ENCODE data around the gene SYNE1. TPM values are rescaled to one million over a fixed set of nuclear protein-coding genes. Genes with fewer than 3 reads are reported as not detected.
A peak's percentile ranks its signal among the peaks of the same experiment; 100 is the strongest.
"Not testable (repeated sequence)": the region's sequence is repeated elsewhere in the genome, so short reads cannot be mapped to it uniquely, and the experiment has no call there.

The SYNE1 gene
- total RNA-seq, 1 experiment from 2014 or later = 3.0 TPM

DNA sequence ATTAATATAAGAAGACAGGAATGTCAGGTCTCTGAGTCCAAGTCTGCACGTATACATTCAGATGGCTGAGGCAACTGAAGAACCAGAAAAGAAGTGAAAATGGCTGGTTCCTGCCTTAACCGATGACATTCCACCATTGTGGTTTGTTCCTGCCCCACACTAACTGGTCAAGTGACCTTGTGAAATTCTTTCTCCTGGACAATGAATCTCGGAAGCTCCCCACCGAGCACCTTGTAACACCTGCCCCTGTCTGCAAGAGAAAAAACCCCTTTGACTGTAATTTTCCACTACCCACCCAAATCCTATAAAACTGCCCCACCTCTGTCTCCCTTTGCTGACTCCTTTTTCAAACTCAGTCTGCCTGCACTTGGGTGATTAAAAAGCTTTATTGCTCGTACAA, 140.4 kb downstream of the SYNE1 start:
- H3K14ac ChIP-seq (ENCODE audit: insufficient read depth, low read length) = no peak overlapping the region
- no peak overlapping the region for H2BK12ac ChIP-seq (ENCODE audit: insufficient read length, low read depth, low read length)
- H2BK120ac ChIP-seq (ENCODE audit: low read depth, low read length, poor library complexity, severe bottlenecking) = no peak overlapping the region
- peak; percentile 31 for DNase-seq
- no peaks in the 10 kb centered on the region for H3K9me3 ChIP-seq (ENCODE audit: control insufficient read depth, low read depth, low read length)
- H3K4me2 ChIP-seq (ENCODE audit: insufficient read depth, insufficient read length, low read length) = no peak overlapping the region
- H3K4me3 Mint-ChIP-seq = no peak overlapping the region
- H3K27me3 Mint-ChIP-seq (ENCODE audit: low read depth) = no peaks in the 10 kb centered on the region
- no peak overlapping the region for H2AK5ac ChIP-seq (ENCODE audit: insufficient read length, low read length)
- no peak overlapping the region for H2BK5ac ChIP-seq (ENCODE audit: insufficient read length, low read length)
- TF ChIP-seq, protein P1, sequence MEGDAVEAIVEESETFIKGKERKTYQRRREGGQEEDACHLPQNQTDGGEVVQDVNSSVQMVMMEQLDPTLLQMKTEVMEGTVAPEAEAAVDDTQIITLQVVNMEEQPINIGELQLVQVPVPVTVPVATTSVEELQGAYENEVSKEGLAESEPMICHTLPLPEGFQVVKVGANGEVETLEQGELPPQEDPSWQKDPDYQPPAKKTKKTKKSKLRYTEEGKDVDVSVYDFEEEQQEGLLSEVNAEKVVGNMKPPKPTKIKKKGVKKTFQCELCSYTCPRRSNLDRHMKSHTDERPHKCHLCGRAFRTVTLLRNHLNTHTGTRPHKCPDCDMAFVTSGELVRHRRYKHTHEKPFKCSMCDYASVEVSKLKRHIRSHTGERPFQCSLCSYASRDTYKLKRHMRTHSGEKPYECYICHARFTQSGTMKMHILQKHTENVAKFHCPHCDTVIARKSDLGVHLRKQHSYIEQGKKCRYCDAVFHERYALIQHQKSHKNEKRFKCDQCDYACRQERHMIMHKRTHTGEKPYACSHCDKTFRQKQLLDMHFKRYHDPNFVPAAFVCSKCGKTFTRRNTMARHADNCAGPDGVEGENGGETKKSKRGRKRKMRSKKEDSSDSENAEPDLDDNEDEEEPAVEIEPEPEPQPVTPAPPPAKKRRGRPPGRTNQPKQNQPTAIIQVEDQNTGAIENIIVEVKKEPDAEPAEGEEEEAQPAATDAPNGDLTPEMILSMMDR (conservative IDR thresholded peaks at IDR 0.05) = no peak
- no peak overlapping the region for H3K9ac ChIP-seq (ENCODE audit: extremely low read depth, insufficient read length, low read length)
- H3K79me2 ChIP-seq (ENCODE audit: insufficient read depth, low read length) = no peaks in the 10 kb centered on the region
- 0 out of 7 replicates have a peak overlapping the region, but pooled peaks of 1 of the 3 experiments have one; percentile 0 for H3K27ac Mint-ChIP-seq
- H3K4me1 Mint-ChIP-seq = peaks cover 5 to 8% of the 10 kb centered on the region in 2 experiments
- H3K56ac ChIP-seq (ENCODE audit: insufficient read length, low read depth, low read length) = no peak overlapping the region
- H4K20me1 ChIP-seq (ENCODE audit: control insufficient read depth, insufficient read depth, insufficient read length) = no peaks in the 10 kb centered on the region
- no peak overlapping the region for H4K8ac ChIP-seq (replicated peaks; ENCODE audit: insufficient read length, low read depth, low read length)
- WGBS (ENCODE audit: extremely low coverage, insufficient read length, low lambda C conversion rate) = no CpG with 5 or more reads among the region's 5 CpGs
- no peak overlapping the region for H2AFZ ChIP-seq (ENCODE audit: low read length)
- H4K5ac ChIP-seq (ENCODE audit: insufficient read length, low read depth, low read length) = no peak overlapping the region
- H4K91ac ChIP-seq (ENCODE audit: insufficient read length, low read depth, low read length) = no peak overlapping the region
- no peaks in the 10 kb centered on the region for H3K36me3 Mint-ChIP-seq (ENCODE audit: insufficient read depth in 1 of 3, low read depth in 3 of 3)
- no peak overlapping the region for H2BK20ac ChIP-seq (ENCODE audit: low read depth, low read length, poor library complexity, severe bottlenecking)
- no peak overlapping the region for H2BK15ac ChIP-seq (ENCODE audit: low read depth, low read length)
- no peak overlapping the region for H3K4ac ChIP-seq (ENCODE audit: low read depth, low read length)
- H3K23ac ChIP-seq (ENCODE audit: insufficient read length, low read depth, low read length) = no peak overlapping the region
- no peak overlapping the region for H3K18ac ChIP-seq (ENCODE audit: insufficient read length, low read depth, low read length)
- H3K9me3 Mint-ChIP-seq = no peaks in the 10 kb centered on the region
- no peak overlapping the region for H3T11ph ChIP-seq (ENCODE audit: low read length)
- H3K27ac ChIP-seq (ENCODE audit: insufficient read length, low read depth, low read length) = no peak overlapping the region
- peaks cover 3% of the 10 kb centered on the region; the same call in 1 of the 2 replicates for H3K4me1 ChIP-seq (ENCODE audit: insufficient read depth, low read length)
- no peaks in the 10 kb centered on the region for H3K27me3 ChIP-seq (ENCODE audit: insufficient read depth, low read length)
- no peaks in the 10 kb centered on the region for H3K79me1 ChIP-seq (ENCODE audit: insufficient read depth, low read depth, low read length, poor library complexity, severe bottlenecking)
- H3K23me2 ChIP-seq (ENCODE audit: insufficient read length, low read depth, low read length, poor library complexity, severe bottlenecking) = no peaks in the 10 kb centered on the region

DNA sequence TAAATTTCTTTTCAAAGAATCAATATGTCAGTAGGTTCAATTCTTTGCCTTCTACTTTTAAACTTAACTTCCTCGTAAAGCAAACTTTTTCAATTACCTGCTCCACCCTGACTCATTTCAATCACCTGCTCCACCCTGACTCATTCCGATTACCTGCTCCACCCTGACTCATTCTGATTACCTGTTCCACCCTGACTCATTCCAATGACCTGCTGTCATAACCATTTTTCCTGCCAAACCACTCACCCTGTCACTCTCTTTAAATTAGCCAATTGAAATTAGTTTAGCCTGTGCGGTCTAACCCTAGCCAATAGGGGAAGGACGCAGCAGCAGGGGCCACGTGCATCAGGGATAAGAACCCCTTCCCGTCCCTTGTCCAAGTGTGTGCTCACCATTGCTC, 141.7 kb downstream of the SYNE1 start:
- not testable (repeated sequence) for H4K8ac ChIP-seq (replicated peaks; ENCODE audit: insufficient read length, low read depth, low read length); H3K9me3 ChIP-seq (ENCODE audit: control insufficient read depth, low read depth, low read length); H3K27me3 Mint-ChIP-seq (ENCODE audit: low read depth); H2BK12ac ChIP-seq (ENCODE audit: insufficient read length, low read depth, low read length); H3K9me3 Mint-ChIP-seq; H3K4ac ChIP-seq (ENCODE audit: low read depth, low read length); H3K4me3 Mint-ChIP-seq; H4K91ac ChIP-seq (ENCODE audit: insufficient read length, low read depth, low read length); H3K23me2 ChIP-seq (ENCODE audit: insufficient read length, low read depth, low read length, poor library complexity, severe bottlenecking); H3T11ph ChIP-seq (ENCODE audit: low read length); H3K9ac ChIP-seq (ENCODE audit: extremely low read depth, insufficient read length, low read length); H3K36me3 Mint-ChIP-seq (ENCODE audit: insufficient read depth in 1 of 3, low read depth in 3 of 3); H3K4me1 Mint-ChIP-seq; H3K23ac ChIP-seq (ENCODE audit: insufficient read length, low read depth, low read length); H2BK120ac ChIP-seq (ENCODE audit: low read depth, low read length, poor library complexity, severe bottlenecking); H2BK15ac ChIP-seq (ENCODE audit: low read depth, low read length); H2BK5ac ChIP-seq (ENCODE audit: insufficient read length, low read length); H3K18ac ChIP-seq (ENCODE audit: insufficient read length, low read depth, low read length); H3K27me3 ChIP-seq (ENCODE audit: insufficient read depth, low read length); H2AFZ ChIP-seq (ENCODE audit: low read length); H3K79me1 ChIP-seq (ENCODE audit: insufficient read depth, low read depth, low read length, poor library complexity, severe bottlenecking); H3K79me2 ChIP-seq (ENCODE audit: insufficient read depth, low read length); H3K27ac Mint-ChIP-seq; H2AK5ac ChIP-seq (ENCODE audit: insufficient read length, low read length); H3K27ac ChIP-seq (ENCODE audit: insufficient read length, low read depth, low read length); H3K4me1 ChIP-seq (ENCODE audit: insufficient read depth, low read length); H4K5ac ChIP-seq (ENCODE audit: insufficient read length, low read depth, low read length); DNase-seq; H3K56ac ChIP-seq (ENCODE audit: insufficient read length, low read depth, low read length); H3K4me2 ChIP-seq (ENCODE audit: insufficient read depth, insufficient read length, low read length); H2BK20ac ChIP-seq (ENCODE audit: low read depth, low read length, poor library complexity, severe bottlenecking); H4K20me1 ChIP-seq (ENCODE audit: control insufficient read depth, insufficient read depth, insufficient read length); H3K14ac ChIP-seq (ENCODE audit: insufficient read depth, low read length)
- WGBS (ENCODE audit: extremely low coverage, insufficient read length, low lambda C conversion rate) = no CpG with 5 or more reads among the region's 6 CpGs
